ENCODE results near the gene RGS3.

Gene RGS3

DNA sequence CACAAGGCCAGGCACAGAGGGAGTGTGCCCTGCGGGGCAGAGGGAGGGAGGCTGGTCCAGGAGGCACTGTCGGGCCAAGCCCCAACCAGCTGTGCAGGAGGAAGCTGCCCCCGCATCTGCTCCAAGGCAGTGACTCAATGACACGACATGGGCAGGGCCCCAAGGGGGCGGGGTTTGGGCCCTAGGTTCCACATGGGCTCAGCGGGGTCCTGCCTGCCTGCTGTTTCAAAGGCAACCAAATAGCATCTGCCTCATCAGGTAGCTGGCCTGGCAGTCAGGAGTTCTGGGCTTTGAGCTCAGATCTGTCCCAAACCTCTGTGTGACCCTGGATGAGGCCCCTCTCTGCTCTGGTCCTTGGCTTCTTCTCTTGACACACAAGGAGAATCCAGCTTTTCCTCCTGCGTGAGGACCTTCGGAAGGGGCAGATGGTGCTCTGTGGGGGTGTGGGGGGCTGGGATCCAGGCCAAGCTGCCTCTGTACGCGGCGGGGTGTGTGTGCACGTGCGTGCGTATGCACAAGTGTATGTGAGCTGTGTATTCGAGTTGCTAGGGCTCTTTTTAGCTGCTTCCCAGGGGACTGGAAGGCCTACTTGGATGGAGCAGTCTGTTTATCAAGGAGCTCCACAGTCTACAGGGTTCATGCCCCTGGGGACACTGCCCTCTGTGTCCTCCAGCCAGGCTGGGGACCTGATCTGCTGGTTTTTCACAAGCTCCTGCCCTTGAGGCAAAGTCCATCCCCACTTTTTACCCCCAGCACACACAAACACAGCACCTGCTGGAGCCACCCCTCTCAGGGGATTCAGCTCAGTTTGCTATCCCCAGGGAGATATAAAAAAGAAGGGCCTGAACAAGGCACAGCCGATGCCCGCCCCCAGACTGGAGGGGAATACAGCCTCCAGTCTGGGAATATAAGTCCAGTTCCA lies 138.9 kb downstream of the RGS3 start:
- peak; percentile 26; the same call in 1 of the 2 replicates for TF ChIP-seq CEBPB (IDR thresholded peaks at IDR 0.05)
- 0 out of 2 replicates have a peak, but pooled peaks have one; percentile 17 for TF ChIP-seq CREB1 (IDR thresholded peaks at IDR 0.05; ENCODE audit: low read depth)
- TF ChIP-seq TCF12 (IDR thresholded peaks at IDR 0.05; ENCODE audit: low read depth): peak; percentile 93
- peak; percentile 88 for TF ChIP-seq NFIC (IDR thresholded peaks at IDR 0.05)
- no peak for TF ChIP-seq FOXM1 (IDR thresholded peaks at IDR 0.05; ENCODE audit: borderline replicate concordance, low read depth)
- no peak; the same call in 1 of the 2 replicates for TF ChIP-seq ZBTB7A (IDR thresholded peaks at IDR 0.05; ENCODE audit: low read depth)
- TF ChIP-seq EGR1 (IDR thresholded peaks at IDR 0.05): peak; percentile 97
- peak; percentile 67 for TF ChIP-seq TEAD4 (IDR thresholded peaks at IDR 0.05)
- TF ChIP-seq RAD21 (IDR thresholded peaks at IDR 0.05; ENCODE audit: low read depth): no peak; the same call in none of the 2 replicates
- TF ChIP-seq, protein P1, sequence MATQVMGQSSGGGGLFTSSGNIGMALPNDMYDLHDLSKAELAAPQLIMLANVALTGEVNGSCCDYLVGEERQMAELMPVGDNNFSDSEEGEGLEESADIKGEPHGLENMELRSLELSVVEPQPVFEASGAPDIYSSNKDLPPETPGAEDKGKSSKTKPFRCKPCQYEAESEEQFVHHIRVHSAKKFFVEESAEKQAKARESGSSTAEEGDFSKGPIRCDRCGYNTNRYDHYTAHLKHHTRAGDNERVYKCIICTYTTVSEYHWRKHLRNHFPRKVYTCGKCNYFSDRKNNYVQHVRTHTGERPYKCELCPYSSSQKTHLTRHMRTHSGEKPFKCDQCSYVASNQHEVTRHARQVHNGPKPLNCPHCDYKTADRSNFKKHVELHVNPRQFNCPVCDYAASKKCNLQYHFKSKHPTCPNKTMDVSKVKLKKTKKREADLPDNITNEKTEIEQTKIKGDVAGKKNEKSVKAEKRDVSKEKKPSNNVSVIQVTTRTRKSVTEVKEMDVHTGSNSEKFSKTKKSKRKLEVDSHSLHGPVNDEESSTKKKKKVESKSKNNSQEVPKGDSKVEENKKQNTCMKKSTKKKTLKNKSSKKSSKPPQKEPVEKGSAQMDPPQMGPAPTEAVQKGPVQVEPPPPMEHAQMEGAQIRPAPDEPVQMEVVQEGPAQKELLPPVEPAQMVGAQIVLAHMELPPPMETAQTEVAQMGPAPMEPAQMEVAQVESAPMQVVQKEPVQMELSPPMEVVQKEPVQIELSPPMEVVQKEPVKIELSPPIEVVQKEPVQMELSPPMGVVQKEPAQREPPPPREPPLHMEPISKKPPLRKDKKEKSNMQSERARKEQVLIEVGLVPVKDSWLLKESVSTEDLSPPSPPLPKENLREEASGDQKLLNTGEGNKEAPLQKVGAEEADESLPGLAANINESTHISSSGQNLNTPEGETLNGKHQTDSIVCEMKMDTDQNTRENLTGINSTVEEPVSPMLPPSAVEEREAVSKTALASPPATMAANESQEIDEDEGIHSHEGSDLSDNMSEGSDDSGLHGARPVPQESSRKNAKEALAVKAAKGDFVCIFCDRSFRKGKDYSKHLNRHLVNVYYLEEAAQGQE (IDR thresholded peaks at IDR 0.05; ENCODE audit: low read depth): no peak
- TF ChIP-seq, protein P2, sequence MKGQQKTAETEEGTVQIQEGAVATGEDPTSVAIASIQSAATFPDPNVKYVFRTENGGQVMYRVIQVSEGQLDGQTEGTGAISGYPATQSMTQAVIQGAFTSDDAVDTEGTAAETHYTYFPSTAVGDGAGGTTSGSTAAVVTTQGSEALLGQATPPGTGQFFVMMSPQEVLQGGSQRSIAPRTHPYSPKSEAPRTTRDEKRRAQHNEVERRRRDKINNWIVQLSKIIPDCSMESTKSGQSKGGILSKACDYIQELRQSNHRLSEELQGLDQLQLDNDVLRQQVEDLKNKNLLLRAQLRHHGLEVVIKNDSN (IDR thresholded peaks at IDR 0.05): no peak; the same call in 1 of the 2 replicates
- TF ChIP-seq TAF1 (IDR thresholded peaks at IDR 0.05; ENCODE audit: low read depth): no peak
- TF ChIP-seq YY1 (IDR thresholded peaks at IDR 0.05; ENCODE audit: low read depth): no peak
- peak; percentile 80; the same call in 1 of the 2 replicates for TF ChIP-seq EP300 (IDR thresholded peaks at IDR 0.05; ENCODE audit: borderline replicate concordance)
- TF ChIP-seq, protein P3, sequence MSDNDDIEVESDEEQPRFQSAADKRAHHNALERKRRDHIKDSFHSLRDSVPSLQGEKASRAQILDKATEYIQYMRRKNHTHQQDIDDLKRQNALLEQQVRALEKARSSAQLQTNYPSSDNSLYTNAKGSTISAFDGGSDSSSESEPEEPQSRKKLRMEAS (IDR thresholded peaks at IDR 0.05): peak; percentile 75

DNA sequence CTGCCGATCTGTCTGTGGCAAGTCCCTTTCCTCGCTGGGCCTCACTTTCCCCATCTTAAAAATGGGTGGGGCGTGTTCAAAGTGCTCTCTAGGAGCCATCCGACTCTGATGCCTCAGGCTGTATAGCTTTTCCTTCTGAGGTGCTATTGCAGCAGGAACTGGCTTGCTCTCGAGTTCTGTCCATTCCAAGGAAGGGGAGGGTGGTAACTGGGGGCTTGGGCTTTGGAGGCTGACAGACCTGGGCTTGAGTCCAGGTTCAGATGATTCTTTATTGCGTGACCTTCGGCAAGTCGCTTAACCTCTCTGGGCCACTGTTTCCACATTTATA lies 139.5 kb downstream of the RGS3 start:
- TF ChIP-seq EP300 (IDR thresholded peaks at IDR 0.05; ENCODE audit: borderline replicate concordance): no peak
- TF ChIP-seq YY1 (IDR thresholded peaks at IDR 0.05; ENCODE audit: low read depth): no peak
- no peak for TF ChIP-seq RAD21 (IDR thresholded peaks at IDR 0.05; ENCODE audit: low read depth)
- TF ChIP-seq, protein P1 (IDR thresholded peaks at IDR 0.05; ENCODE audit: low read depth): no peak
- TF ChIP-seq CEBPB (IDR thresholded peaks at IDR 0.05): no peak
- TF ChIP-seq FOXM1 (IDR thresholded peaks at IDR 0.05; ENCODE audit: borderline replicate concordance, low read depth): no peak
- no peak for TF ChIP-seq TEAD4 (IDR thresholded peaks at IDR 0.05)
- no peak for TF ChIP-seq TAF1 (IDR thresholded peaks at IDR 0.05; ENCODE audit: low read depth)
- TF ChIP-seq NFIC (IDR thresholded peaks at IDR 0.05): no peak
- no peak for TF ChIP-seq EGR1 (IDR thresholded peaks at IDR 0.05)
- TF ChIP-seq, protein P3 (IDR thresholded peaks at IDR 0.05): no peak
- no peak for TF ChIP-seq TCF12 (IDR thresholded peaks at IDR 0.05; ENCODE audit: low read depth)
- TF ChIP-seq, protein P2 (IDR thresholded peaks at IDR 0.05): no peak
- TF ChIP-seq ZBTB7A (IDR thresholded peaks at IDR 0.05; ENCODE audit: low read depth): no peak
- TF ChIP-seq CREB1 (IDR thresholded peaks at IDR 0.05; ENCODE audit: low read depth): no peak

DNA sequence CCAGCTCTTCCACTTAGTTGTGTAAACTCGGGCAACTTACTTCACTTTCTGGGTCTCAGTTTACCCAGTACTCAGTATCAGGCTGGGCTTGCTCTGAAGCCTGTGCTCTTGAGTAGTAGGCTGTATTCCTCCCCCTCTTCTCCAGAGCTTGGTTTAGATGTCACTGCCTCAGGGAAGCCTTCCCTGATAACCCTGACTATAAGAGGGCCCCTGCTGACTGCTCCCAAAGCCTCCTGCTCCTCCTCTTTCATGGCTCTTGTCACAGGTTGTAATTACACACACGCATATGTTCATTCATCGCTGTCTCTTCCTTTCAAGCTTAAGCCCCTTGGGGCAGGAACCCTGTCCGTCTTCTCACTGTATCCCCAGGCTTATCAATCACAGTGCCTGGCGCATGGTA lies 140.2 kb downstream of the RGS3 start:
- TF ChIP-seq YY1 (IDR thresholded peaks at IDR 0.05; ENCODE audit: low read depth): no peak
- no peak for TF ChIP-seq RAD21 (IDR thresholded peaks at IDR 0.05; ENCODE audit: low read depth)
- TF ChIP-seq, protein P1 (IDR thresholded peaks at IDR 0.05; ENCODE audit: low read depth): no peak
- TF ChIP-seq, protein P3 (IDR thresholded peaks at IDR 0.05): no peak
- no peak for TF ChIP-seq EP300 (IDR thresholded peaks at IDR 0.05; ENCODE audit: borderline replicate concordance)
- no peak for TF ChIP-seq CEBPB (IDR thresholded peaks at IDR 0.05)
- TF ChIP-seq CREB1 (IDR thresholded peaks at IDR 0.05; ENCODE audit: low read depth): no peak
- TF ChIP-seq NFIC (IDR thresholded peaks at IDR 0.05): no peak
- TF ChIP-seq, protein P2 (IDR thresholded peaks at IDR 0.05): no peak
- no peak for TF ChIP-seq TAF1 (IDR thresholded peaks at IDR 0.05; ENCODE audit: low read depth)

All from Ishikawa (cell line).